Middle frontal gyrus (tissue), 1 donor: ENCODE measurements around the gene LIPM.

ENCODE experiments used
- DNase-seq: peaks from one replicate; pipeline ENCODE4 v3.0.0-alpha.2; 2015; ENCODE audit warnings: low spot score; ENCODE audit errors: extremely low spot score

LIPM gene

GRCh38 chr10:88802523-88803285, at the start of gene LIPM:
LIPM (plus strand) TSS chr10:88802730; CDS start chr10:88802897, 167 bp downstream.
- DNase-seq: no peak

- no peak for DNase-seq
These were observed 48.2 kb upstream of the LIPM start for GRCh38 chr10:88754287-88754686.

DNA sequence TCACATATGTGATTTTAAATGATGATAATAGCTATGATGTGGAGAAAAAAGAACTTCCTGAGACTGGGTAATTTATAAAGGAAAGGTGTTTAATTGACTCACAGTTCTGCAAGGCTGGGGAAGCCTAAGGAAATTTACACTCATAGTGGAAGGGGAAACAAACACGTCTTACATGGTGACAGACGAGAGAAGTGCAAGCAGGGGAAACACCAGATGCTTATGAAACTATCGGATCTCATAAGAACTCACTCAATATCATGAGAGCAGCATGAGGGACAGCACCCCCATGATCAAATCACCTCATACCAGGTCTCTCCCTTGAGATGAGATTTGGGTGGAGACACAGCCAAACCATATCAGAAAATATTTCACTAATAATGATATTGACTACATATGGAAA, 46.8 kb upstream of the LIPM start:
- DNase-seq: no peak

DNA sequence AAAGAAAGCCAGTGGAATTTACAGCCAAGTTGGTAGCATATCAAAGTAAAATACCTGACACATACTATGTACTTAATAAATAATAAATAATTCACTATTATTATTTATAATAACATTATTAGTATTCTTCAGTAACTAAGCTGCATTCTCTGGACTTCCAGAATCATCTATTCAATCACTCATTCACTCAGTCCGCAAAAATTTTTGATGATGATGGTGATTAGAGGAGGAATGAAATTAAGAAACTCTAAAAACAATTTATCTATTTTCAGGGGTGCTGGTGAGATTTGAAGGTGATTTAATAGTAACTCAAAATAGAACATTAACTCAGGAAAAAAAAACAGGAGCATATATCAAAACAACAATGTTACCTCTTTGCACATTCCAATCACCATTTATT, 45.9 kb upstream of the LIPM start:
- DNase-seq: no peak

- DNase-seq: no peak
These were observed 43.0 kb upstream of the LIPM start, which contains the start of gene LIPN for GRCh38 chr10:88759366-88760101. LIPN (plus strand) TSS chr10:88760020; CDS start chr10:88761406, 1,386 bp downstream.

DNA sequence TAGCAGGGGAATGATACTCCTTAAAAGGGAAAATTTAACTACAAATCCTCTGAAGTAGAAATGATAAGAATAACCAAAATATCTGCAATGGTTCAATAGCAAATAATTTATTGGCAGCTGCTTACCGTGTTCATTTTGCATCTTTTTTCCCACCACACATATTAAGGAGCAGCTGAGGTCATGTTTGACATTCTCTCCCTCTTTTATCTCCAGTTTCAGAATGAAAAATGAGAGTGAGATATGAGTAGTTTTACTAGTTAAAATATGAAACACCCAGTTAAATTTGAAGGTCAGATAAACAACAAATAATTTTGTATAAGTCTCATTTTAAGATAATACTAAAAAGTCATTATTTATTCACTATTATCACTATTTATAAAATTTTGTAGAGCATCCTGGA, 39.6 kb upstream of the LIPM start:
- DNase-seq: no peak

DNA sequence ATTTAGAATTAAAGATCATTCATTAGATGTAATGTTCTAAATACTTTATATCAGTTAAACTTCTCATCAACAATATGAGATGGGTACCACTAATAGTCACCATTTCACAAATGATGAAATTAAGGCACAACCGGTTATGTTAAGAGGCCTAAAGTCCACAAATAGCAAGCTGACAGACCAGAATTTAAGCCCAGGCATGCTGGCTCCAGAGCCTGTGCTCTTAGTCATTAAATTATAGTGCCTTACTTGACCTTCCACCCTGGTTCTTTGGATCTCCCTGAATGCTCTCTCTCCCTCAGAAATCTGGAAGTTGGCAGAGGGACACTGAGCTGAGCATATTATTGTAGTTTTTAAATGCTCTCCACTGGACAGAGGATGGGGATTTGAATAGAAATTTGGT, 39.1 kb upstream of the LIPM start:
- DNase-seq: no peak

GRCh38 chr10:88764110-88764509, 38.4 kb upstream of the LIPM start:
- DNase-seq: no peak

- no peak for DNase-seq
These were observed 36.7 kb upstream of the LIPM start for GRCh38 chr10:88765816-88766215.

DNA sequence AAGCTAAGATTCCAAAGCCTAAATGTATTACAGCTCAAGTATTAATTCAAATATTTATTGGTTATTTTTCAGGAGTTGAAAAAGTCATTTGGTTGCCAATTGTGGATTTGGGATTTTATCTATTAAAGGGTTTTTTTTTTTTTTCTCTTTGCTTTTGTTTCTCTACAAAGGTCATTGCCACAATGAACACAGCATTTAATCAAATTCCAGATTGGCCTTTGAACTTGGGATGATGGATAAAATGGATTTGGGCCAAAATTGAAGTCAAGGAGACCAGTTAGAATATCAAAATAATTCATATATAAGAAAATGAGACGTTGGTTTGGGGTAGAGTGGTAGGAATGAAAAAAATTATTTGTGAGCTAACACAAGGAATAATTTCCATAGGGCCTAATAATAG, 33.1 kb upstream of the LIPM start:
- DNase-seq: no peak

- no peak for DNase-seq
These were observed 21.3 kb upstream of the LIPM start for GRCh38 chr10:88781206-88781605.

- no peak for DNase-seq
These were observed 20.3 kb upstream of the LIPM start for GRCh38 chr10:88782222-88782621.

- DNase-seq: no peak
These were observed 18.8 kb upstream of the LIPM start for GRCh38 chr10:88783724-88784123.

DNA sequence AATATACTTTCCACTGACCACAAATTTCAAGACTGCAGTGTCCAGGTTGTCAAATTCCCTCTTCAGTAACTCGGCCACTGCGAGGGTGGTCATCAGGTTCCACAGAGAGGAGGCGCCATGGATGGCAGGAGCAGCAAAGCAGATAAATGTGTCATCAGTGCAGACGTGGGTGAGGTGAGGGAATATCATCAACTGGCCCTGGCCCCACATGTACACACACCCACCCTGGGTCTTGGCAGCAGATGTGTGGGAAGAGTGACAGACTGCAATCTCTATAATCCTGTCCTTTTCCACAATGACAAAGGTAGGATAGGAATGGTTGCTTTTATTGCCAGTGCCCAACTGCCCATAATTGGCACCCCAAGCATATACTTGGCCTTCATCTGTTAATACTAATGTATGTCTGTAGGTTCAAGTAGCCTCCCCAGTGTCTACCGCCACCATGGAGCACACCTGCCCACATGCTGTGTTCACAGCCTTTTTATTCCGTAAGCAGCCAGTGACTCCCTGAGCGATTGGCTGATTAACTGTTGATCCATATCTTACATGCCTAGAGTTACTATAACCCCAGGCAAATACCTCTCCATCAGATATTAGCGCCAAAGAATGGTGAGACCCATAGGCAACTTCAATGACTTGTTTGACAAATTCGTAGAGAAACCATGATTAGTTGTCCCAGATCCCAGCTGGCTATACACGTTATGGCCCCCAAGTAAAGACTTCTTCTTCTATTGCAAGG, 16.3 kb upstream of the LIPM start:
- DNase-seq: no peak

- no peak for DNase-seq
These were observed 15.1 kb upstream of the LIPM start for GRCh38 chr10:88787463-88787862.

DNA sequence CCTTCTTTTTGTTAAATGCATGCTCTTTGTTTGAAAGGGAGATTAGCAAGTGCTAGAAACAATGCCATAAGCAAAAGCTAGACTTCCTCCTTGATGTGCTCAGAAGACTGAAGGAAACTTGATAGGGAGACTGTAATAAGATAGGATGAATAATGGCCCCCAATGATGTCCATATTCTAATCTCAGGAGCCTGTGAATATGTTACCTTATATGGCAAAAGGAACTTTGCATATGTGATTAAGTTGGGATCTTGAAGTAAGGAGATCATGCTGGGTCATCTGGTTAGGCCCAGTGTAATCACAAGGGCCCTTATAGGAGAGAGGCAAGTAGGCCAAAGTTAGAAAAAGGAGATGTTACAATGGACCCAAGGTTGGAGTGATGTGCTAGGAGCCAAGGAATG, 13.6 kb upstream of the LIPM start:
- no peak for DNase-seq

GRCh38 chr10:88791924-88792323, 10.6 kb upstream of the LIPM start:
- no peak for DNase-seq

GRCh38 chr10:88792661-88793060, 9.9 kb upstream of the LIPM start:
- no peak for DNase-seq

GRCh38 chr10:88793712-88794299, 8.7 kb upstream of the LIPM start:
- DNase-seq: no peak

- no peak for DNase-seq
These were observed 7.8 kb upstream of the LIPM start for GRCh38 chr10:88794731-88795130.
